GM18526 (cell line): Measurements from ENCODE around the gene C1orf105.

Experiments
- POLR2A ChIP-seq: IDR thresholded peaks from 3 replicates; pipeline ENCODE4 v1.6.1; 2011; ENCODE audit not compliant: insufficient read length; ENCODE audit errors: extremely low read depth

C1orf105 gene

DNA sequence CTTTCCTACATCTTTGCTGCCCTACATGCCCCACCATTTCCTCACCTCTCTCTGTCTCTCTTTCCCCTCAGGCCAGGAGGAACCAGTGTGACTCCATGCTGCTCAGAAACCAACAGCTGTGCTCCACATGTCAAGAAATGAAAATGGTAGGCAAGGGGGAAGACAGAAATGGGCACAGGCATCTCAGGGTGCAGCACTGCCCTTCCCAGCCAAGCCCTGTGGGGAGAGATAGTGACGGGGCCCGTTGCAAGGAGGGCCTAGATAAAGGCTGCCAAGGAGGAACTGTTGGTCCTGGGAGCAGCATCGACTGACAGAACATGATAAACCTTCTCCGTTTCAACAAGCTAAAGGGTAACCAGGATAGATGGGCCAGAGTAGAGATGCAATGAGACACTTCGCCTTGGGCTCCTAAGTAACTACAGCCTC lies 35.9 kb downstream of the C1orf105 start:
- no peak for TF ChIP-seq POLR2A

DNA sequence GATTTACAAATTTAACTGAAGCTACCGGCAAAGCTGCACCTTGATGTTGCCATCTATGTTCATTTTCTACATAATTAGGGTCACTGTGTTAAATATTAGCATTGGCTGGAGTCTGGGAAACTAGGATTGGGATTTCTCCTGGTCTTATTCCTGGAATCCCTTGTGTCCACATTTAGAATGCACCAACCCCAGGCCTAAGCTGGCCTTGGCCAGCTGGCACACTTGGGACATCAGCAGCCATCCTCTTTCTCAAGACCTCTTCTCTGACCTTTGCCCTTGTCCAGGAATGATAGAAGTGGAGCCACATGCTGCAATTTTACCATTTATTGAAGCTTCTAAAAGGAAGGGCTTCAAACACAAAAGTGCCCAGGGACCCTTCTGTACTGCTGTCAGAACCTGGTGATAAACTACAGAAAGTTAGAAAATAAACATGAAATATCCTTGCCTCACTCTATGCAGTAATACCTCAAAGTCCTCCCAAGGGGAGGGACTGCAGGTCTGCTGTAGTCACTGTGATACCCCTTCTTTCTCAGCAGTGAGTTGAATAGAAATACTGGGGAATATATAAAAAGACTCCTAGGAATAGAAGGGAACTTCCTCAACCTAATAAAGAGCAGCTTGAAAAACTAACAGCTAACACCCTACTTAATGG lies 37.1 kb downstream of the C1orf105 start:
- TF ChIP-seq POLR2A: no peak

DNA sequence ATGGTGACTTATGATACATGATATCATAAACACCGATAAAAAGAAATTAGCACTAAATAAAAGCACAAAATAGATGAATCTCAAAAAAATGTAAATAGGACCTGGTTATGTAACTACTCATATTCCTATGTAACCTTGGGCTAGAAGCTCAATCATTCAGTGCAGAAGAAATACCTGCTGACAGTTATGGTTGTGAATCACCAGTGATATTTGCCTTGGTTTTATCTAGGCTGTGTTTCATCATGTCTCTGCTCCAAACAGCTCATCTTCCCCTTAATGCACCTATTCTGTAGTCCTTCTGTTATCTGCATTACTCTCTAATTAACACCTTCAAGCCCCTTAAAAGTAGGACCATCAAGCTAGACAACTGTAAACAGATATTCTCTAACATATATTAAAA lies 39.7 kb downstream of the C1orf105 start:
- no peak for TF ChIP-seq POLR2A

DNA sequence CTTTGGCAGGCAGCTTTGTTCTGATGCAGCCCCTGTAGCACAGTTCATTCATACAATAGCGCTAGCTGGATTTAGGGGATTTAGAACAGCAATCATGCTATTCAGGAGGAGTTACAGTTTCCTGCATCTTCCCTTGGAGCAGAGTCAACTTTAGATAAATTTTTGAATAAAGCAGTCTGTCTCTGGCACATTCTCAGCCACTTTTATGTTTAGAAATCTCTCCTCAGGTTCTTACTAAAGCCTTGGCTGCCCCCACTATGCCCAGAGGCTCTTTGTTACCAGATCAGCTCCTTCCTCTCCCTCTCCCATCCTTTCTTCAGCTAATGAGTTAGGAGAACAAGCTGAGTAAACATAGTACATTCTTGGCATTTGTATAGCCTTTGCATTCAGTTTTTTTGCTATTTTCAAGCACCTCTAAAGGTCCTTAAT lies 40.4 kb downstream of the C1orf105 start:
- TF ChIP-seq POLR2A: no peak

DNA sequence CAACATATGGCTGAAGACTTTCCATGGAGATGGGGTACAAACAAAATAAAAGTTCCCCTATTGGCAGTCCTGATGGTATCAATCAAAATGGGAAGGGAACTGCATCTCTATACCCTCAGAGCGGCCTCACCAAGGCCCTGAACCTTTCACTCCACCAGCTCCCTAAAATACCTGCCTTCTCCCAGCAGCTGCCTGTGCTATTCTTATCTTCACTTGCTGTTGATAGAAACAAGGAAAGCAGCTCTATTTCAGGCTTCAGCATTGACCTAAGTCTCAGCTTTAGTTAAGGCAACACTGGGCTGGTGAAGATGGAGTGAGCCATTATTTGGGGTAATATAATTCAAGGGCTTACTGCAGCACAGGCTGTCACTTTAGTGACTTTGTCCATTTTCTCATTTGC lies 45.1 kb downstream of the C1orf105 start:
- TF ChIP-seq POLR2A: no peak

DNA sequence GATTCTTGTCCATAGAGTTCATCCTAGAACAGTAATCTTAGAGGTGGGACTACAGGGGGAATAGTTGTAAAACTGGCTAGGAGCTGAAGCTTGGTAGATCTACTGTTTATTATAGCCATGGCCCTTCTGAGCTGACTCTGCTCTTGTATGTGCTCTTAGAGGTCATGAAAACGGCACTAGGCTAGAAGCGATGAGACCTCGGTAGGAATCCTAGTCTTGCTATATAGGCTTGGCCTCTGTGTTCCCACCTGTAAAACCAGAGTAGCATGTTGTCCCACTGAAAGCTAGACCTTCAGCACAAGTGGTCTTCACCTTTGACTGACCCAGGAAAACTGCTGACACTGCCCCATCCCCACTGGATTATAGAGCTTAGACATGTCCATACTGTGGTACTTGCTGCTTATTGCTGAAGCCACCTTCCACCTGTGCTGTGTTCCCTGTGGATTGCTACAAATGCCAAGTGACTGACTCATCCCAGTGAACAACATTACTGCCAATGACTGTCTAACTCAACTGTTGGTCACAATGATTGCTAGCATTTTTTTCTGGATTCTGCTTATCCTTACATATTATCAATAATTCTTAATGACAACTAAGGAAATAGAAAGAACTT lies 46.4 kb downstream of the C1orf105 start:
- TF ChIP-seq POLR2A: no peak

DNA sequence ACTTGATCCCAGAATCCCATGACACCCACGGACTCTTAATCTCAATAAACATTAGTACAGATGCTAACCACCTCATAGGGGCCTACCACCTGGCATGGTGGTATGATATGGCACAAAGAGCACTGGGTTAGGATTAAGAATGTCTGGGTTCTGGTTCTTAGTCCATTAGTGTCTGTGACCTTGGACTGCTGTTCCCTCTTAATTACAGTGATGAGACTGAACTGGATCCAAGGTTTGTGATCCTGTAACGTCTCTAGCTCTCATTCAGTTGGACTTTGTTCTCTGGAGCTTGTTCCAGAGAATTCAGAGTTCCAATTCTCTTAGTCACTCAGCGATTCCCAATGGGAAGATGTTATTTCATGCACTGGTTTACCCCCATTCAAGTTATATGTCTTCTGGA lies 47.0 kb downstream of the C1orf105 start:
- no peak for TF ChIP-seq POLR2A

DNA sequence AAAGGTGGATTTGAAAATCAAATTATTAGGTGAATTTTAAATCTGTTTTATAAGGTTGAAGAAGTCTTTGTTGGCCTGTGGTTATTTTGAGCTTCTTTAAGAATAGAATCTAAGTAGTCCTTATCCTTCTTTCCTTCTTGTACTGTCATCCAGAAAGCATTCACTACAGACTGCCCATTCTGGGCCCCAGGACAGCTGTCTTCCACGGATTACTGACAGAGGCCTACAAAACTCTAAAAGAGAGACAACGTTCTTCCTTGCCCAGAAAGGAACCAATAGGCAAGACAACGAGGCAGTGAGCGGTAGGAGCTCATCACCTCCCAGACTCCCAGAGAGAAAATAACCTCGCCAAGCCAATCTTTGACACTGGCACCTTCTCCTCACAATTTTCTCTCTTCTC lies 47.8 kb downstream of the C1orf105 start:
- no peak for TF ChIP-seq POLR2A

DNA sequence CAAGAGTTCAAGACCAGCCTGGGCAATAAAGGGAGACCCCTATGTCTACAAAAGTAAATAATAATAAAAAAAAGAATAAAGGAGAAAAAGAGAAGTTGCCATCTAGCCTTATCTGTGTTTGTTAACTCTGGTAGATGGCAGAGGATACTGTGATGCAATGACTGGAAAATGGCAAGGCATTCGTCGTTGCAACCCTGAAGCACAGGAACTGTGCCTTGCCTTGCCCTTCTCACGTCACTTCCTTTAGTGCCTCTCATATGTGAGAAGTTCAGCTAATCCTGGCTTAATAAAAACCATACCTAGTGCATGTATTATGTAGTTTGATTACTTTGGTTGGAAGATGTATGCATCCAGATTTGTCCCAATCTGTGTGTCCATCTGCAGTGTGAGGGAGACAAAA lies 49.2 kb downstream of the C1orf105 start:
- TF ChIP-seq POLR2A: no peak

DNA sequence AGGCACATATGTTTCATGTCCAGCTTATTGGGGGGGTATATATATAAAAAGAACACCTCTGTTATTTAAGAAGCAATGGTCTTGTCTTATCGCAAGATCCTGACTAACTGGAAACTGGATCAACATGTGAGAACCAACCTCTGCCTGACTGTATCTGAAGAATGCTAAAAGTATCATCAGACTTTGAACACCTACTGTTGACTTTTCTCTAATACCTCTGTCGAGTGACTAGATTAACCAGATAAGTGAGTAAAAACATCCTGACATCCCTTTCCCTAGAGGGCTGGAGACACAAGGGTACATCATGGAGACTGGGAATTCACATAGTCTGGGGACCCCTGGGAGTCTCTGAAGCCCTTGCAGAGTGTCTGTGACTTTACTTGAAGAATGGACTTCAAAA lies 49.7 kb downstream of the C1orf105 start:
- no peak for TF ChIP-seq POLR2A

DNA sequence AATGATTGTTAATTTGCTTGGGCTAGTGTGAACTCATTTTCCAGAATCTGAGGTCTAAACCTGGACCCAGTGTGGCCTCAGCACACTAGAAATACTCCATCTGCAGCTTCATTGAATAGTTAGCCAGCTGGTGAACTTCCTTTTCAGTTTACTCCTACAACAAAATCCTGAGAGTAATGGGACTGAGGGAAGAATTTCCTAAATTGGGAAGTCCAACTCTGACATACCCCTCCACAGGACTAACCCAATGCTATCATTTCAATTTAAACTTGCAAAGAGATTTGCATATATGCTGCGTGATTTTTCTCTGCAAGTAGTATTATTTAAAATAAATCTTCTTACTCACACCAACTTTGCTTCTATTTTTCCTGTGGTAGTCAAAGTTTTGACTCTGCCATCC lies 51.2 kb downstream of the C1orf105 start:
- no peak for TF ChIP-seq POLR2A

DNA sequence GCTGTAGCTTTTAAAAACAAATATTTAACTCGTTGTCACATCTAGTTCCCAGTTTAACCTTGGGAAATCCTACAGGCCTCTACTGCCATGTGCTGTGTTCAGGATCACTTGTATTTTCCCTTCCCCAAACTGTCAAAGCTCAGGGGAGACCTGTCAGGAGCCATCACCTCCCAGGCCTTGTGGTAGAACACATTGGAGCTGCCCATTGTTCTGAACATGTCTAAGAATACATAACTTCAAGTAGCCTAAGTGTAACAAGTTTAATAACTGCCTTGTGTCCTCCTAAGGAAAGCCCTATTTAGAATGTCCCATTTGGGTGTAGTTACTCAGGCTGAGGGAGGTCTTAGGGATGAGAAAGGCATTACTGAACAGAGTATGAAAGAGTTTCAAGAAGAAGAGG lies 52.0 kb downstream of the C1orf105 start:
- TF ChIP-seq POLR2A: no peak

DNA sequence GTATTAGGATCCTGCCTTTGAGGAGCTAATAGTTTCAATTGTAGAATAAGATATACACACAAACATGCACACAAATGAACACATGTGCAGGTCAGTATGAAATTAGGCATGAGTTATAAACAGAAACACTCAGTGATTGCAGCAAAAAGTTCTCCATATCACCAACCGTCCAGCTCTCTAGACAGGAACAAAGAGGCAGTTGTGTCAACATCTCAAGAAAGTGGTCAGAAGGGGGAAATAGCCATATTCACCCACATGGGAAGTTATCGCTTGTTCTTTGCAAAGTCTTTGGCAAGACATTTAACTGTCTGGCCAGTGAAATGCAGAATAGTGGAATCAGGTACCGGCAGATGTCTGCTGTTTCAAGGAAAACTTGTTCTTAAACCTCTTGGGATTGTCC lies 52.8 kb downstream of the C1orf105 start:
- TF ChIP-seq POLR2A: no peak

DNA sequence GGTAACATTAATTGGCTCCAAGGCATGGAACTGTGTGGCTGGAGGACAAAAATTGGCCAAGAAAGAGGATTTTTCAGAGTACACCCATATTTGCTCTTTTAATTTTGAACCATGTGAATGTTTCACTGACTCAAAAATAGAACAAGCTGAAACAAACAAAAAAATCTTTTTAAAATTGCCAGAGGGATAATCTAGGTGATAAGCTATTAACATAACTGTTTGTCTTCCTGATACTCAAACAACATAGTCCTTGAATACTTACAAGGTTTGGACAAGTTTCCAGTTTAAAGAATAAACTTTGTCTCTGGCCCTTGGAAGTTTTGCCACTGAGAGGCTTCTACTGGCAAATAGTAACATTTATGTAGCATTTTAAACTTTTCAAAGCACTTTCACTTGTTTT lies 53.4 kb downstream of the C1orf105 start:
- TF ChIP-seq POLR2A: no peak

DNA sequence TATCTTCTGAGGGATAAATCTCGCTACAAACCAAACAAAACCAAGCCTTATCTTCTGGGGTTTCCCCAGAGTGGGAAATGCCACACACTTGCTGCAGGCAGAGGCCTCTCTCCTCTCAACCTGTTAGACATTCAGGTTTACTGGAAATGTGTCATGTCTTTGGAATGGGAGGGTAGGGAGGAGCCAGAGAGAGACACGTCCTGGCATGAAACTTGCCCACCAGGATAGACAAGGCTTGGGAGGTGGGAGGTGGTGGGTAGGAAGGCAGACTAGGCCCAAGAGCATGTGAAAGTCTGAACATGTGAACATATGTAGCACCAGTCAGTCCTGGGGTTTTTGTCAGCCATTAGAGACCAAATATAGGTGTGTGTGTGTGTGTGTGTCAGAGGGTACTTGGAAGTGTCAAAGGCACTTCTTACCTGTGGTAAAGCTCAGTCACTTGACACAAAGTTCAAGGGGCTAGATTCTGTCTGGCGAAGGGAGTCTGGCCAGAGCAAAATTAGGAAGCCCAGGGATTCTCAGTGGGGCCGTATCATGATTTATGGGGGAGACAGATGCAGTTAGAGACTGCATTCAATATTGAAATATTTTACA lies 55.8 kb downstream of the C1orf105 start:
- no peak for TF ChIP-seq POLR2A

DNA sequence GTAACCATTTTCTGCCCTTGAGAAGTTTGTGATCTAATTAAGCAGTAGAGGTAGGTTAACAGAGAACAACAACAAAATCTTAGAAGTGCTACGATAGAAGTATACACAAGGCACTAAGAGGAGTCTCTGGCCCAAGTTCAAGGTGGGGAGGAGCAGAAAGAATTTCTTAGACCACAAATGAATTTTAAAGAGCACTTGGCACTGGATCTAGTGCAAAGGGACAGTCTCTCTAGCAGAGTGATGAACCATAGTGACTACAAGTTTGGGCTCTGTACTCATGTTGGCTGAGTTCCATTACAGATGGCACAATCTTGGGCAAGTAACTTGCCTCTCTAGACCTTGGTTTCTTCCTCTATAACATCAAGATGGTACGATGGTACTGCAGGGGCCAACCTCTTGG lies 56.7 kb downstream of the C1orf105 start:
- TF ChIP-seq POLR2A: no peak

DNA sequence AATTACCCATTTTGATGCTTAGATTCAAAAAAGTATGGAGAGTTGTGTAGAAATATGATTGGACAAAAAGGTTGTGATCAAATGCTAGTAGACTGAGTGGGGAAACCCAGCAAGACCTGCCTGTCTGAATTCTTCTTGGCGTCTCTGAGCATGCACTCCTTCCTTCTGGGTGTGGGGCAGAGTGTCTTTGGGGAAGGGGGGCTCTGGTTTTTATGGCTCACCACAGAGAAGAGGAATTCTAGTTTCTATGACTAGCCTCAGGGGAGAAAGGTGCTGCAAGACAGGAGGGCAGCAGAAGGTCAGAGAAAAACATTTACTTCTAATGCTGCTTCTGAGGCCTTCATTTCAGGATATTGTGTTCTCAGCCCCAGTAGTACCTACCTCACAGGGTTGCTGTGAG lies 57.3 kb downstream of the C1orf105 start:
- no peak for TF ChIP-seq POLR2A
